HG03060 (cell line): ENCODE results near the gene CBLN1.
"Not testable (repeated sequence)": the region's sequence is repeated elsewhere in the genome, so short reads cannot be mapped to it uniquely, and the experiment has no call there.

Experiments used
- ATAC-seq: cut with Tn5 transposase; IDR thresholded peaks from one replicate; pipeline ENCODE4 v1.9.1; 2021; ENCODE audit warnings: low read depth, moderate number of reproducible peaks; ENCODE audit not compliant: unreplicated experiment

Gene CBLN1

DNA sequence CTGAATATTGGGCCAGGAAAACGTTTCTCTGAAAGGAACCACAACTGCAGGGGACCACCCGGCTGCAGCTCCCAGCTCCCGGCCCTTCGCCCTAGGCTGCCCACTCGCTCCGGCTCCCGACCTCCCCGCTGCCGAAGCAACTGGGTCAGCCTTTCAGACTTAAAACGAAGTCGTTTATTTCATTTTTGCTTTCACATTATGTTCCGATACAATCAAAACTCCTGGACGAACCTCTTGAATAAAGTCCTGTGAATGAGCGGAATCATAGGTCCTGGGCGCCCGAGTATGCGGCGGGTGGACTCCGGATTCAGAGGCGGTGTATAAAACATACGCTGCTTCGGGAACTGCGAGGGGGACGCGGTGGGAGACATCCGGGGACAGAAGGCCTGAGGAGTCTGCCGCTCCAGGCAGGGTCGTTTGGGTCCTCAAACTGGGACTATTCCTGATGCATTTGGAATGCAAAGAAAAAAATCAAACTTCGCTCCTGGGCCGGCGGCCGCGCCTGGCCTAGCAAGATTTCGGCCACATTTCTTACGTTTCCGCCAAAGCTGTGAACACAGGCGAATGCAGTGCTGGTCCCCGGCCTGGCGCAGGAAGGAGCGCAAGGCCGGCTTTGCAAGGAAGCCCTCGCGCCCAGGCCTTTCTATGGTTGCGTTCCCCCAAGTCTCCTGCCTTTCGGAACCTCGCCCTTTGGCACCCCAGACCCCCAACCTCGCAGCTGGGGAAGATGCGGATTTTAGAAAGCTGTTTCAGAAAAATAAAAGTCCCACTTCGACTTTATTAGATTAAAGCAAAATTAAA is 3.7 kb downstream of the CBLN1 start:
- ATAC-seq = no peak

GRCh38 chr16:49277386-49277742 is 4.3 kb downstream of the CBLN1 start:
- ATAC-seq = no peak

DNA sequence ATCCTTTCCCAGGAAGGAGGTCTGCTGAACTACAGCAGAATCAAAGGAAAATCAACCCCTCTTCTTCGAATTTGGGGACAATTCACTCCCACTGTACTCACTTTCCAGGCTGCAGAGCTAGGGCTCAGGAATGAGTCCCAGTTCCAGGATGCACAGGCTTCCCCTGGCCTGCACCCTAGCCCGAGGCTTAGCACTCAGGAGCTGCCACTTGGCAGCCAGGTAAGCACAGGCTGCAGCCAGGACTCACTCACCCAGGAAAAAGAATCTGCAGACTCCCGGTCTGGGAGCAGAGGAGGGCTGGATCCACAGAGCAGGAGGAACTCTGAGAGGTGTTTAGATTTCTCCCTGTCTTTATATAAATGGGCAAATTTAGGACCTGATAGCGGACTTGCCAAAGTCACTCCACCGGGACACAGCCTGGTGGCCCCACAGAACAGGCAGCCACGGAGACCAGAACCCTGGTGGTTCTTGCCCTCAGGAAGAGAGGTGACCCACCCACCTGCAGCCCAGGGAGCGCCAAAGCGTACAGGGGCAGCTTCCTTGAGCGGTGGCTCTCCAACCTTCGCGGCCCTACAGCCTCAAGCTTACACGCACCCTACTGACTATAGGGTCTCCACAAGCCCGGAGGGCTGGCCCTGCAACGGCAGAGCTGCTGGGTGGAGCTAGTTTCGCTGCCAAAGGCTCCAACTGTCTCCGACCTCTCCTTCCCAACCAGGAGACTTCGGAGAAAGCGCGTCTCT is 4.8 kb downstream of the CBLN1 start:
- ATAC-seq = no peak

GRCh38 chr16:49275870-49276269 is 5.8 kb downstream of the CBLN1 start:
- no peak for ATAC-seq

DNA sequence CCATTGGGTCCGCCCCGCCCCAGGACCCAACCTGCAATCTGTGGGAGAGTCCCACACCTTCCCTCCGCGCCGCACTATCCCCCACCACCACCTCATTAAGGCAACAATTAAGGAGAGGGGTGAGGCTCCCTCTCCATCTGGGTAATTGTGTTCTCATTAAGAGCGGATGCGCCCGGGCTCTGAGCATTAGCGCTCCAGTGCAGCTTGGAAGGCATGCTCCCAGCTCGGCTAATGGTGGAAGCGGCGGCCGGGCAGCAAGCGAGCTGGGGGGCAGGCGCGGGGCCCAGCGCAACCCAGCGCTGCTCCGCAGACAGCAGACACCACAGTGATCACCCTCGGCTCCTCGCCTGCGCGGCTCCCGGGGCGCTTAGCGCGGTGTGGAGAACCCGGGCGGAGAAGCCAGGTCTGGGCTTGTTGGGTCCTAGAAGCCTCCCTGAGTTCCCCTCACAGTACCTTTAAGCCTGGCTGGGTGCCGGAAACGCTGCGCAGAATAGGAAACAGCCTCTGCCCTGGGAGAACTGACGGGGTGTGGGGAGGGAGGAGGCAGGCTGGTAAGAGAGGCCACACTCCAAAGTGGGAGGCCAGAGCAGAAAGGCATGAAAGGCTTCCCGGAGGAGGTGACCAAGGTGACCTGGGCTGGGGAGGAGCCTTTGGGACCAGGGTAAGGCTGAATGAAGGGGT is 6.4 kb downstream of the CBLN1 start:
- ATAC-seq = no peak

DNA sequence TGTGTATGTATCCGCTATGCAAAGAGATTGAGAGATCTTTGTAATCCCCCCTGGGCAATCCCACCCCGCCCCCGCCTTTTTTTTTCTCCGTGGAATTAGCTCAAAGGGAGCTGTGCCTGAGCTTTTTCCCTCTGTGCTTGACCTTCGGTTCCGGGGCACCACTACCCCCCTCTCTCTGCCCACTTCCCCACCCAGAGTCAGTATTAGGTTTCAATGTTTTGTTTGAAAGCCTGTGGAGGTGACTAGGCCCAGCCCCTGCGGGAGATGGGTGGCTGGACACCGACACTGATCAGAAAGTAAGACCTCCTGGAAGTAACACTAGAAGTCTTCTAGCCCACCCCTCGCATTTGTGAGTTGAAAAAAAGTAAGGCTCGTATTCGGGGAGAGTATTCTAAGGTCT is 7.0 kb downstream of the CBLN1 start:
- ATAC-seq = no peak

DNA sequence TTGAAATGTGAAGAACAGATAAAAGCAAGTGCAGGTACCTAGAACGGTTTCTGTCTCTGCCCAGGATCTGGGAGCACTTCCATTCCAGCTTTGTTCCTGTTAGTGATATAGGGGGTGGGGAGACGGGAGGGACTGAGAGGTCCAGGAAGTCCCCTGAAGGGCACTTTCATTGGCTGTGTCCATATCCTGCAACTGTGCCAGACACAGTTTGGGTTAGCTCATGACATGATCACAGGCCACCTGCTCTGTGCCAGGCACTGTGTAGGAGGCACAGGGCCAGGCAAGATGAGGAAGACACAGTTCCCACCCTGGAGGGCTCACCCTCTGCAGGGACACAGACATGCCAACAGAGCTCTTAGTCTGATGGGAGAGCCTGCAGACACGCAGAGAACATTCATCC is 7.9 kb downstream of the CBLN1 start:
- no peak for ATAC-seq

DNA sequence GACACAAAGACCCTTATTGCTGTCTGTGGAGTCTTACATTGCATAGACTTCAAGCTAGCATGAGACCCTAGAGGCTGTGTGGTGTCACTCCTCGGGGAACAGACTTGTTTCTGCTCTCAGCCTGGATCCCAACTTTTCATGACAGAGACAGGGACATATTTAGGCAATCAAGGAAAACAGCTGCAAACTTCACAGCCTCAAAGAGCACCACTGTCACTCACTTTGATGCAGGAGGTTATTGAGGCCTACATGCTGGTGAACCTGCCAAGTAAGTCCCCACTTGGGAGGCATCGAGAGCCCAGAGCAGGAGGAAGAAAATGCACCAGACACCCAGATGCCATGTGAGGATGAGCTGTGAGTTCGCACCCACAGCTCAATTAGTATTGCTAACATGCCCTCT is 10.3 kb downstream of the CBLN1 start:
- ATAC-seq = no peak

- no peak for ATAC-seq
These were observed 12.4 kb downstream of the CBLN1 start for GRCh38 chr16:49269201-49269600.

DNA sequence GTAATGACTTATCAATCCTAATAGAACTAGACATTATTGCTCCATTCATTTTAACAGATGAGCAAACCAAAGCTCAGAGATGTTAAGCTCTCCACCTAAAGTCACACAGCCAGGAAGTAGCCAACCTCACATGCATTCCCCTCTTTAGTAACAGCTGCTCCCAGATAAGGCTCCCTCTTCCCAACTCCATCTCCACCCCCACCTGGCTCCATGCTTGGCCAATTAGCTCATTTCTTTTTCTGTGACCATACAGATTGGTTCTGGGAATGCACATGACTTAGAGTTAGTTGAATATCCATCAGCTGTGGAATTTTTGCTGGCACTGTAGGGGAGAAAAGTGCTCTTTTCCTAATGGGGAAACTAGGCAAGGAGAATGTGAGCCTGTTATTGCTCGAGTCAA is 13.0 kb downstream of the CBLN1 start:
- no peak for ATAC-seq

DNA sequence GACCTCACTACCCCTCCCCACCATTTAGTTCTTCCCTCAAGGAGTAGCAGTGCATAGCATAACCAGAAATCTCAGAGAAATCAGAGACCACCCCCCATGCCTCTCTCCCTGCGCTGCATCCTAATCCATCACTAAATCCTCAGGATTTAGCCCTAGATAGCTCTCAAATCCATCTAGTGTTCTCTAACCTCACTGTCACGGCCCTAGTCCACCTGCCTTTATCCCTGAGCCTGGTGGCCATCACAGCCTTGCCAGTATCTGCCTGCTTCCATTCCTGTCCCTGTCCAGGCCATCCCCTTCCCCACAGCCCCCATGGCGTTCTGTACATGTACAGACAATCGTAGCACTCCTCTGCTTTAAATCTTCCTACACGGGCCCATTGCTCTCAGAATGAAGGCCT is 19.1 kb downstream of the CBLN1 start:
- ATAC-seq = no peak

DNA sequence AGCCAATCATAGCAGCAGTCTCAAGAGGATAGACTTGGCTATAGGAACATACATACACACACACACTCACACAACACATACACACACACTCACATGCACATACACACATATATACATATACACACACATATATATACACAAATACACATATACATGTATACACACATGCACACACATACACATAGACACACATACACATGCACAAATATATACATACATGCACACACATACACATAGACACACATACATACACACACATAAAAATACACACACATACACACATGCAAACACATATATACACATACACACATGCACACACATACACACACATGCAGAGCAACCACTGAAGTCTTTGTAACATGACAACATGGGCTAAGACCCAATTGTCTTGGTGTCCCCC is 19.7 kb downstream of the CBLN1 start:
- no peak for ATAC-seq

GRCh38 chr16:49260956-49261530 is 20.6 kb downstream of the CBLN1 start:
- ATAC-seq = no peak

- no peak for ATAC-seq
These were observed 21.4 kb downstream of the CBLN1 start for GRCh38 chr16:49260253-49260652.

DNA sequence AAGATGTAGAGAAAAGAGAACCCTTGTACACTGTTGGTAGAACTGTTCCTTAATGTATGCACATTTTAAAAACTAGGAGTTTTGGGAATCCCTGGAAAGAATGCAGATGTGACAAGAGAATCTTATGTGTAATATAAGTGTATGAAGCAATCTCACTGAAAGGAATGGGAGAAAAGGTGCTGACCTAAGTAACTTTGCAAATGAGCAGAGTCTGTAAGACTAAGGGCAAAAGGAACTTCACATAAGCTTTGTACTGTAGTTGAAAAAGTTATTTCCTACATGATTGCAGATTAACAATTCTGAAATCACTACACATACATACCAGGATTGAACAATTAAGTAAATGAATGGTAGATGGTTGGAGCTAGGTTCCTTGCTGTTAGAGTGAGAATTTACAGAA is 22.3 kb downstream of the CBLN1 start:
- no peak for ATAC-seq

GRCh38 chr16:49250689-49251088 is 30.9 kb downstream of the CBLN1 start:
- no peak for ATAC-seq

DNA sequence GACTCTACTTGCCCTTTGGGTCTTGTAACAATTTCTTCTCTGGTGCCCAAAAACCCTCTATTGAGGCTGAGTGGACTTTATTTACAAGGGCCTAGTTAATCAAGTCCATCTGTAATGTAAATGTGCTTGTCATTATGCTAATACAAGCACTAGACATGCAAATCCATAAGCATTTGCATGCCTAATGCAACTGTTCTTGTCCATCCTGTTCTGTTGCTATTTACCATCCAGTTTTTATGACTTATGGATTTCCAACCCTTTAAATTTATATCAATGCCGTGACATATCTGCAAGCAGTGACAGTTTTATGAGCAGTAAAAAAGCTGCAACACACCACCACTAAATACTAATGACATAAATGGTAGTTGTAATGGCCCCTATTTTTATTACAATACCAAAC is 33.4 kb downstream of the CBLN1 start:
- ATAC-seq = no peak

DNA sequence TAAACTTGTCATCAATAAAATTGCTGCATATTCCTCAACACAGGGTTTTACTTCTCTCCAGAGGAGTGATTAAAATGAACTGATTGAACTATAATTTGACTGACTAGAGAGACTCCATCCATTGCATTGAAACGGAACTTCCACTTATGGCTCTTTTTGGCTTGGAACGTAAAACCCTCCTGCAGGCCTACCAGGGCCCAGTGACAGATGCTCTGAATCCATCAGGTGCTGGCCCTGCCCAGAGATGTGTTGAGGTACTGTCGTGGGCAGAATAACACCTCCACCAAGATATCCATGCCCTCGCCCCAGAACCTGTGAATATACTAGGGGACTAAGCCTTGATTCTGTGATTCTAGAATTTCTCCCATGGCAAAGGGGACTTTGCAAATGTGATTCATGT is 45.4 kb downstream of the CBLN1 start:
- no peak for ATAC-seq

GRCh38 chr16:49228335-49228734 is 53.3 kb downstream of the CBLN1 start:
- ATAC-seq = not testable (repeated sequence)
